ENCODE data around the gene LGMN.

- TF ChIP-seq POLR2A (IDR thresholded peaks at IDR 0.05) (no peak), CTCF (IDR thresholded peaks at IDR 0.05) (no peak)
These were observed 26.1 kb upstream of the LGMN start for GRCh38 chr14:92774572-92774971.
